ENCODE data around the gene RSPO3. TPM values are rescaled to one million over a fixed set of nuclear protein-coding genes. Genes with fewer than 3 reads are reported as not detected.
"Not testable (repeated sequence)": the region's sequence is repeated elsewhere in the genome, so short reads cannot be mapped to it uniquely, and the experiment has no call there.

The RSPO3 gene
- total and polyA plus RNA-seq, 7 donors, result 12.6 to 32.1 (median 27.4) TPM

- H3K27me3 ChIP-seq (ENCODE audit: insufficient read depth in 3 of 3, low read length in 2 of 3), result no peaks in the 10 kb centered on the region
- intact Hi-C loops (cut with DNase I), result no loop called here
- no peaks in the 10 kb centered on the region for H3K36me3 ChIP-seq (ENCODE audit: insufficient read depth in 1 of 2, low read depth in 1 of 2)
- ATAC-seq (no peak), DNase-seq (no peak)
- 75 to 78% (median 77%) methylated on average over 6 of the region's 6 CpGs for whole genome bisulfite sequencing, 3 donors
- H3K4me1 ChIP-seq, result no peaks in the 10 kb centered on the region
- no peaks in the 10 kb centered on the region for H3K9me3 ChIP-seq
- TF ChIP-seq CTCF (IDR thresholded peaks at IDR 0.05), result no peak
- H3K4me3 ChIP-seq, result no peak overlapping the region
- H3K27ac ChIP-seq, result no peak overlapping the region
Measured at GRCh38 chr6:127210725-127211124, 92.3 kb downstream of the RSPO3 start.

GRCh38 chr6:127212376-127212775 is 93.9 kb downstream of the RSPO3 start:
- H3K27me3 ChIP-seq (ENCODE audit: insufficient read depth in 3 of 3, low read length in 2 of 3), result no peaks in the 10 kb centered on the region
- H3K36me3 ChIP-seq (ENCODE audit: insufficient read depth in 1 of 2, low read depth in 1 of 2), result no peaks in the 10 kb centered on the region
- intact Hi-C loops (cut with DNase I), result no loop called here
- no peak for DNase-seq
- no peak overlapping the region for H3K4me3 ChIP-seq
- no peak for TF ChIP-seq CTCF (IDR thresholded peaks at IDR 0.05)
- H3K27ac ChIP-seq, result no peak overlapping the region
- no peaks in the 10 kb centered on the region for H3K4me1 ChIP-seq
- ATAC-seq, result no peak
- H3K9me3 ChIP-seq, result no peaks in the 10 kb centered on the region

DNA sequence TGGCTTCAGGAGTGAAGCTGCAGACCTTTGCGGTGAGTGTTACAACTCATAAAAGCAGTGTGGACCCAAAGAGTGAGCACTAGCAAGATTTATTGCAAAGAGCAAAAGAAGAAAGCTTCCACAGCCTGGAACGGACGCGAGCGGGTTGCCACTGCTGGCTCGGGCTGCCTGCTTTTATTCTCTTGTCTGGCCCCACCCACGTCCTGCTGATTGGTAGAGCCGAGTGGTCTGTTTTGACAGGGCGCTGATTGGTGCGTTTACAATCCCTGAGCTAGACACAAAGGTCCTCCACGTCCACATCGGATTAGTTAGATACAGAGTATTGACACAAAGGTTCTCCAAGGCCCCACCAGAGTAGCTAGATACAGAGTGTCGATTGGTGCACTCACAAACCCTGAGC is 95.6 kb downstream of the RSPO3 start:
- 93 to 95% (median 93%) methylated on average over 12 to 13 of the region's 13 CpGs for WGBS, 3 donors
- H3K27me3 ChIP-seq (ENCODE audit: insufficient read depth in 3 of 3, low read length in 2 of 3); DNase-seq; H3K36me3 ChIP-seq (ENCODE audit: insufficient read depth in 1 of 2, low read depth in 1 of 2); ATAC-seq; intact Hi-C loops (cut with DNase I); H3K4me1 ChIP-seq; H3K4me3 ChIP-seq; H3K9me3 ChIP-seq; H3K27ac ChIP-seq: not testable (repeated sequence)

DNA sequence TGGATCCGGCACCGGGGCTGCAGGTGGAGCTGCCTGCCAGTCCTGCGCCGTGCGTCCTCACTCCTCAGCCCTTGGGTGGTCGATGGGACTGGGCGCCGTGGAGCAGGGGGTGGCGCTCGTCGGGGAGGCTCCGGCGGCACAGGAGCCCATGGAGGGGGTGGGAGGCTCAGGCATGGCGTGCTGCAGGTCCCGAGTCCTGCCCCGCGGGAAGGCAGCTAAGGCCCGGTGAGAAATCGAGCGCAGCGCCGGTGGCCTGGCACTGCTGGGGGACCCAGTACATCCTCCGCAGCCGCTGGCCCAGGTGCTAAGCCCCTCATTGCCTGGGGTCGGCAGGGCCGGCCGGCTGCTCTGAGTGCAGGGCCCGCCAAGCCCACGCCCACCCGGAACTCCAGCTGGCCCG is 96.1 kb downstream of the RSPO3 start:
- H3K4me1 ChIP-seq; H3K27ac ChIP-seq; H3K4me3 ChIP-seq; ATAC-seq; H3K27me3 ChIP-seq (ENCODE audit: insufficient read depth in 3 of 3, low read length in 2 of 3); H3K9me3 ChIP-seq; H3K36me3 ChIP-seq (ENCODE audit: insufficient read depth in 1 of 2, low read depth in 1 of 2); DNase-seq; intact Hi-C loops (cut with DNase I): not testable (repeated sequence)
- WGBS, 3 donors, result 88 to 94% (median 90%) methylated on average over 24 to 31 of the region's 31 CpGs

DNA sequence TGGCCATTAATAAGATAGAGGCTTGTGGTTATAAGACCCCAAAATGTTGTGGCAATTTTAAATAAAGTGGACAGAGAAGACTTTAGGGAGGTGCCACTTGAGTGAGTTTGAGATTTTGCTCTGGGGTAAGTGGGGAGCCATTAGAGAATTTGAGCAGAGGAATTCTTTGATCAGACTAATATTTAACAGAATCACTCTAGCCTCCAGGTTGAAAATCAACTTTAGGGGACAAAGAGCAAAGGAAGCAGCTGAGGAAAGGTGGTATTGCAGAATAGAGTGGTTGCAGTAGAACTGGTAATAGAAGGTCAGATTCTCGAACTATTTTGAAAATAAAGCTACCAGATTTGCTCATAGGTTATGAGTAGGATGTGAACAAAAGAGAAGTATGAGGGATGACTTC is 97.5 kb downstream of the RSPO3 start:
- ATAC-seq, result no peak
- intact Hi-C loops (cut with DNase I), result no loop called here
- no peaks in the 10 kb centered on the region for H3K27me3 ChIP-seq (ENCODE audit: insufficient read depth in 3 of 3, low read length in 2 of 3)
- no peak for TF ChIP-seq CTCF (IDR thresholded peaks at IDR 0.05)
- no peaks in the 10 kb centered on the region for H3K4me1 ChIP-seq
- H3K27ac ChIP-seq, result no peak overlapping the region
- no peak overlapping the region for H3K4me3 ChIP-seq
- H3K36me3 ChIP-seq (ENCODE audit: insufficient read depth in 1 of 2, low read depth in 1 of 2), result no peaks in the 10 kb centered on the region
- no peak for DNase-seq
- 85 to 87% (median 86%) methylated on average over 1 of the region's 1 CpG for WGBS, 3 donors
- no peaks in the 10 kb centered on the region for H3K9me3 ChIP-seq

Measured in psoas muscle (tissue), 8 donors.